Measurements from ENCODE around the gene CIZ1.

DNA sequence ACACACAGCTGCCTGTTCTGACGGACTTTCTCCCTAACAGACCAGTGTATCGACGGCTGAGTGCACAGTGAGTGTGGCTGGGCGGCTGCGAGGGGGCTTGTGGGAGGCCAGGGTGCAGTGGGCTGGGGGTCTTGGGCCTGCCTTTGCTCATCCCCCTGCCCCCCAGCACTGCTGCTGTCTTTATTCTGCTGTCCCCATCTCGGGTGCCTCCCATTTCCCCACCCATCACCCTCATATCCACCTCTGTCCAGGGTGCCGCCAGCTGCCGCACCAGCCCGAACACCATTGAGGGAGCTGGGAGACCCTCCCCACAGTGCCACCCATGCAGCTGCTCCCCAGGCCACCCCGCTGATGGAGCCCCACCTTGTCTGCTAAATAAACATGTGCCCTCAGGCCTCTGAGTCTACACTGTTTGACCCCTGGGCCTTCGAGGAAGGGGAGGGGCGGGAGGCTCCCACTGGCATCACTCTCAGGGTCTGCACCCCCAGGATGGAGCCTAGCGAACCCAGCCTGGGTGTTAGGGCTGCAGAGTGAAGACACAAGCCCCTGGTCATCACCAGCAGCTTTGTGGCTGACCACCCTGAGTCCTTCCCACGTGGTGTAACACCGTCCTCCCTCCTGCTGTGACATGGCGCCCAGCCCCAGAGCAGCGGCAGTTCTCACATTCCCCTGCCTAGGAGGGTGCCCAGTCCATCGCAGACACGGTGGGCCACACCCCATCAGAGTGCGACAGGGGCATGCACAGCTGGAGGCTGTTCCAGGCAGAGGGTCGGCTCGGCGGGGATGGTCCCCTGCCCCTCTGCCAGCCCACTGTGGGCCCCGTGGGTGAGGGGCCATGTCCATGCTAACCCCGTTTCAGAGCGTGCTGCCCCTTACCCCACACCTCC is 38.1 kb downstream of the CIZ1 start:
- TF ChIP-seq ZNF274 (IDR thresholded peaks at IDR 0.05; ENCODE audit: low read depth, low read length) (no peak), YY1 (IDR thresholded peaks at IDR 0.05; ENCODE audit: insufficient read depth, insufficient read length) (no peak)
